Epithelial cell of esophagus (primary cell): ENCODE results near the gene ADAM15.

ENCODE experiments used
- DNase-seq: peaks from one replicate; pipeline ENCODE4 v3.0.0; 2010; ENCODE audit warnings: low read depth
- H3K4me3 ChIP-seq: 2 replicates; pipeline ENCODE4 v1.5.1; 2011; ENCODE audit warnings: mild to moderate bottlenecking, low read length, control low read depth
- TF ChIP-seq, protein P1 (sequence below): IDR thresholded peaks from 2 replicates; pipeline ENCODE4 v1.5.1; 2011; ENCODE audit warnings: low read depth, mild to moderate bottlenecking, low read length, control low read depth, inconsistent platforms; ENCODE audit not compliant: insufficient read depth; ENCODE audit errors: missing control alignments

The ADAM15 gene

DNA sequence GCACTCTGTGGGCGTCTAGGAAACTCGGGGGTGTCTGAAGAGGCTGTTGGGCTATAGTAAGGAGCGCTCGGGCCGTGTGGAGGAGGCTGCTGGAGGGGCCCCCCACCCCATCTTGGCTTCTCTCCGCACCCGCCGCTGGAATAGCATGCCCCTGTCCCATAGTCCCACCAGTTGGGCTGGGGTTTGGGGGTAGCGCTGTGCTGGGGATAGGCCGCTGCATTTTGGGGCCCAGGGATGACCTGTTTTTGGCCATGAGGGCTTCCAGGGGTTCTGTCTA, 28.0 kb downstream of the ADAM15 start:
- peak overlapping the region; percentile 61 for H3K4me3 ChIP-seq
- no peak for DNase-seq
- TF ChIP-seq, protein P1, sequence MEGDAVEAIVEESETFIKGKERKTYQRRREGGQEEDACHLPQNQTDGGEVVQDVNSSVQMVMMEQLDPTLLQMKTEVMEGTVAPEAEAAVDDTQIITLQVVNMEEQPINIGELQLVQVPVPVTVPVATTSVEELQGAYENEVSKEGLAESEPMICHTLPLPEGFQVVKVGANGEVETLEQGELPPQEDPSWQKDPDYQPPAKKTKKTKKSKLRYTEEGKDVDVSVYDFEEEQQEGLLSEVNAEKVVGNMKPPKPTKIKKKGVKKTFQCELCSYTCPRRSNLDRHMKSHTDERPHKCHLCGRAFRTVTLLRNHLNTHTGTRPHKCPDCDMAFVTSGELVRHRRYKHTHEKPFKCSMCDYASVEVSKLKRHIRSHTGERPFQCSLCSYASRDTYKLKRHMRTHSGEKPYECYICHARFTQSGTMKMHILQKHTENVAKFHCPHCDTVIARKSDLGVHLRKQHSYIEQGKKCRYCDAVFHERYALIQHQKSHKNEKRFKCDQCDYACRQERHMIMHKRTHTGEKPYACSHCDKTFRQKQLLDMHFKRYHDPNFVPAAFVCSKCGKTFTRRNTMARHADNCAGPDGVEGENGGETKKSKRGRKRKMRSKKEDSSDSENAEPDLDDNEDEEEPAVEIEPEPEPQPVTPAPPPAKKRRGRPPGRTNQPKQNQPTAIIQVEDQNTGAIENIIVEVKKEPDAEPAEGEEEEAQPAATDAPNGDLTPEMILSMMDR = no peak

DNA sequence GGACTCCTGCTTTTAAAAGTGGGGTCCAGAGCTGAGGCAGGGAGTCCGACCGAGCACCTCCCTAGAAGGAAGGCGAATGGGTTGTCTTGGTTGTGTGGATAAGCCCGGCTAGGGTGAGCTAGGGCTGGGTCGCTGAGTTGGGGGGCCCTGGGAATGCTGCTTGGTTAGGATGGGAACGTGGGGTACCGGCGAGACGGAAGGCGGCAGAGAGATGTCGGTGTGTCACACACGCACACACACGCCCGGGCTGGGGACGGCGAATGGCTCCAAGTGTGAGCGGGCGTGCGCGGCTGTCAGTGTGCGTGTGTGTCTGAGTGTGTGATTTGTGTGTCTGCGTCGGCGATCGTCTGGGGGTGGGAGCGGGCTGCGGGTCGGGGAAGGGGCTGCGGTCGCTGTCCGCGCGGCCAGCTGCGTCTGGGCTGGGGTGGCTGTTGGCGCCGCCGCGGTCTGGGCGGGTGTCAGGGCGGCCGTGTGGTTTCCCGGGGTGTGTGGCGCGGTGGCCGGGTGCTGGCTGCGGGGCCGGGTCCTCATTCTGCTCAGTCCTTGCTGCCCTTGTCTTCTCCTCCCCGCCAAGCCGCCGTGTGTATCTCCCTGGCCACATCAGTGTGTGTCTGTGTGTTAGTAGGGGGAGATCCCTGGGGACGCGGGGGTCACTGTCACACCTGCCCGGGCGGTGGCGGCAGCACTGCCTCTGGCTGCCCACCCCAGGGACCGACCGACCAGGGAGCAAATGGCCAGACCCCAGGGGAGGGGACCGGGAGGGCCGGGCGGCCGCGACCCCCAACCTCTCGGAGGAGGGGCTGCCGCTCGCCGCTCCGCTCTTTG, 28.6 kb downstream of the ADAM15 start:
- H3K4me3 ChIP-seq = peak overlapping the region; percentile 61
- no peak for DNase-seq
- TF ChIP-seq, protein P1 = no peak

DNA sequence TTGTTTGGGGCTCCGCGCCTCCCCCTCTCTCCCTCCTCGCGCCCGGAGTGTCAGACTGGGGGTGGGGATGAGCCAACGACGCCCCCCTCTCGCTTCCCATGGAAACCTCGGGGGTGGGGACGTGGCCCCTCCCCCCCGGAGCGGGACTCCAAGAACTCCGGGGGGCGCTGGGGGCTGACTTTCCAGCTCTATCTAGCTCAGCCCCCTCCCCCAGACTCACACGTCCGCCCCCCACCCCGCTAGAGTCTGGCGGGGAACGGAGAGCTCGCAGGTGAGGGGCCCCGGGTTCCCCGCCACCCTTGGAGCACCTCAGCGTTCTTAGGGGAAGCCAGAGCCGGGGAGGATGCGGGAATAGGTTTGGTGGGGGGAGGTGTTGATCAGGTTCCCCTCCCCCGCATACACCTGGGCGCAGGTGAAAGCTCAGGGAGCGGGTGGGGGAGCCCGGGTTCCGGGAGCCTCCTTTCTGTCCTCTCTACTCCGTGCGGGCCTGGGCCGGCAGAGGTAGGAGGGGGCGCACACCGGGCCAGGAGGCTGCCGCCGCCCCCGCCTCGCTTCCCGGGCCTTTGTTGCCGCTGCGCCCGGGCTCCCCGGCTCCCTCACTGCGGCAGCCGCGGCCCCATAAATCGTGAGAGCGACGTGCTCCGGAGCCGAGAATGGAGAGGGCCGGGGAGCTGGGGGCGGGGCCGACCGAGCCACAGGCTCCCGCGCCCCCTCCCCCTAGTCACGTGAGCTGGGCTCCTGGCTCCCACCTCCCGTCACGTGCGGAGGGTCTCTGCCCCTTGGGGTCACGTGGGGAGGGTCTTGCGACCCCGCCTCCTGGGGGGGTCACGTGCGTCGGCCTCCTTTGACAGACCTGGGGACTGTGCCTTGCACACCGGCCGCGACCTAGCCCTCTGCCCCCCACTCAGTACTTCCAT, 29.5 kb downstream of the ADAM15 start:
- H3K4me3 ChIP-seq = peak overlapping the region; percentile 61
- TF ChIP-seq, protein P1 = no peak
- DNase-seq = peak; percentile 17

DNA sequence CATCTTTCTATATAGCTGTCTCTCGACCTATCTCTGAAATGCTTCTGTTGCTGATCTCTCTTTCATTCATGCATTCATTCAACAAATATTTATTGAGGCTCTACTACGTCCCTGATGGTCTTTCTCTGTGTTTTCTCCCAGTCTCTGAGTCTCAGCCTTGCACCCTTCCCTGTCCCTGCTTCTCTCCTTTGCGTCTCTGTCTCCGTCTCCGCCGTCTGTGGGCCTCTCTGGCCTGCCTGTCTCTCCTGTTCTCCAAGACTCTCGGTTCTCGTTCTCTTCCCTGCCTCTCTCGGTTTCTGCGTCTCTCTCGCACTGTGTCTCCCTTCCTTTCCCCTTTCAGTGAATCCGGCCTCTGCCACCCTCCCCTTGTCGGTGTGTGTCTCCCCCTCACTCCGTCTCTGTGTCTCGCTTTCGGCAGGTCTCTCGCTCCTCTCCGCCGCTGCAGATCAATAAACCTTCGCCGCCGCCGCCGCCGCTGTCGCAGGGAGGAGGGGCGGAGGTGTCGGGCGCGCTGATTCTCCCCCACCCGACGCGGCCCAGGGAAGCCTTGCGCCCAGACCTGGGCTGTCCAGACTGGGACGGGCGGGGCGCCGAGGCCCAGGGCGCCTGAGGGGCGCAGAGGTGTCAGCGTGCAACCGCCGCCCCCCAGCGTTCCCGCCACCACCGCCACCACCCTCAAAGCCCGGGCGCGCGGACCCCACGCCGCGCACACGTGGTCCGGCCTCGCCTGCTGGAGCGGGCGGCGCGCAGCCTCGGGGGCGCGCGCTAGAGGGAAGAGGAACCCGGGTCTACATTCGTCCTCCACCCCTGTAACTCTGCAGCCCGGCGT, 30.6 kb downstream of the ADAM15 start:
- H3K4me3 ChIP-seq = peak overlapping the region; percentile 61
- TF ChIP-seq, protein P1 = no peak
- DNase-seq = peak; percentile 10

DNA sequence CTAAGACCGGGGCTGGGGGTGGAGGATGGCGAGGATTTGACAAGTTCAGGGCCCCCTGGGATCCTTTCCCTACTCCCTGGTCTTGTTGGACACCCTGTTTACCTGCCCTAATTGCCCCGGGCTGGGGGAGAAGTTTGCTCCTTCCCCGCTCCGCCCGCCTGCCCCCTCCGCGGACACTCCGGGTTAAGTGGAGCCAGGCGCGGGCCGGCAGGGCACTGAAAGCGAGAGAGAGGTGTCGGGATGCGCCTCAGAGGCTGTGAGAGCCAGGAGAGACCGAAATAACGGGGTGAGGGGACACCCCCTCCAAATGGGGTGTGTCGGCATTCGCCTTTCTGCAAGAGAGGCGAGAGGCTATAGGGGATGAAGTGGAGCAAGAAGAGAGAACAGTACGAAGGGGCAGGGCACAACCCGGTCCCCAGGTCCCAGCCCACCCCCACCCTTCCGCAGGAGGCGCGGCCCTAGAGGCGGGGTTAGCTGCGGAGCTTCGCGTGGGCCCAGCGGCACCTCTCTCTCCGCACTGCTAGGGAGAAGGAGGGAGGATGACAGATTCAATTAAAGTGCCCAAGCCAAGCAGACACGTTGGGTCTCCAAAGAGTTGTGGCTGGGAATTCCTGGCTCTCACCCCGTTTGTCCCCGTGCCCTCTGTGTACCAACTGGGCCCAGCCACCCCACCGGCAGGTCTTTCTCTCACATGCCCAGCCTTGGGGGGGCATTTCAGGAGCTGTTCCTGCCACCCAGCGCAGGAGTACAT, 31.4 kb downstream of the ADAM15 start:
- peak overlapping the region; percentile 21 for H3K4me3 ChIP-seq
- DNase-seq = peak; percentile 30
- TF ChIP-seq, protein P1 = no peak

DNA sequence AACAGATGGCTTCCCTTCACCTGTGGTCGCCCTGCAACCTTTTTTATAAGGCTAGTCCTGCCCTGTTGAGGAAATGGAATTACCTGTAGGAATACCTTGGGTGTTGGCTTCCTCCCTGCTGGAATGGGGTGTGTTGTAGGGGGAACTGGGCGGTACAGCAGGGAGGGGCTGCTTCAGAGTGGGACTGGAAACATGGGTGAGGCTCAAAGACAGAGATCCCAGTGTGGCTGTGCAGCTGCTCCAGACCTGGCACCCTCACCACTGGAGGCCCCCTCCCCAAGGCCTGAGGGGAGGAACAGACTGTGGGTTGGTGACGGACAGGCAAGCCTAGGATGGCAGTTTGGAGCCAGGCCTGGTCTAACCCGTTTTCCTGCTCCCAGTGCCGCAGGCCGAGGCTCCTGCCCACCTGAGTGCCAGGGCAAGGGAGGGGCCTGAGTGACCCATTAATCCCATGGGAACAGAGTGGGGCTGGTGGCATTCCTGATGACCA, 32.0 kb downstream of the ADAM15 start:
- H3K4me3 ChIP-seq = peak overlapping the region; percentile 21
- peak; percentile 58 for DNase-seq
- TF ChIP-seq, protein P1 = no peak
